Spleen (tissue), 11 donors: Measurements from ENCODE around the gene ERC1. TPM values are rescaled to one million over a fixed set of nuclear protein-coding genes. Genes with fewer than 3 reads are reported as not detected.

Experiments used
- DNase-seq: peaks from one replicate; pipeline ENCODE4 v3.0.0-alpha.2; 2020
- H3K27ac ChIP-seq, 8 donors: fragments of 200-600 bp; sonication (generic) in 7 of 8; 1 replicate in 4 of 8; 2 replicates in 4 of 8; pipeline versions ENCODE4 v1.5.0 to v1.8.0; 2016 to 2021; ENCODE audit warnings: inconsistent platforms in 4 of 8, mild to moderate bottlenecking in 4 of 8, moderate library complexity in 1 of 8
- H3K27me3 ChIP-seq, 7 donors: fragments of 200-600 bp; sonication (generic) in 6 of 7; replicated peaks in 1 of 7; 1 replicate in 4 of 7; 2 replicates in 3 of 7; pipeline versions ENCODE4 v1.5.0 to v1.8.0; 2016 to 2021; ENCODE audit warnings: inconsistent platforms in 3 of 7, mild to moderate bottlenecking in 1 of 7
- H3K36me3 ChIP-seq, 6 donors: fragments of 200-600 bp; sonication (generic) in 5 of 6; 1 replicate in 4 of 6; 2 replicates in 2 of 6; pipeline versions ENCODE4 v1.5.0 to v1.8.0; 2016 to 2021; ENCODE audit warnings: inconsistent platforms in 2 of 6
- H3K4me1 ChIP-seq, 6 donors: fragments of 200-600 bp; sonication (generic) in 5 of 6; 1 replicate in 3 of 6; 2 replicates in 3 of 6; pipeline versions ENCODE4 v1.5.0 to v1.8.0; 2016 to 2021; ENCODE audit warnings: inconsistent platforms in 3 of 6
- H3K4me3 ChIP-seq, 8 donors: fragments of 200-600 bp; sonication (generic) in 7 of 8; 1 replicate in 4 of 8; 2 replicates in 4 of 8; pipeline versions ENCODE4 v1.5.0 to v1.8.0; 2016 to 2021; ENCODE audit warnings: inconsistent platforms in 4 of 8, mild to moderate bottlenecking in 4 of 8, moderate library complexity in 2 of 8
- H3K9me3 ChIP-seq, 8 donors: fragments of 200-600 bp; sonication (generic) in 7 of 8; 1 replicate in 4 of 8; 2 replicates in 4 of 8; pipeline versions ENCODE4 v1.5.0 to v1.8.0; 2016 to 2021; ENCODE audit warnings: inconsistent platforms in 4 of 8
- CTCF ChIP-seq, 11 experiments: fragments of 200-600 bp in 7 of 11; fragments of 450-650 bp in 4 of 11; sonication (generic) in 4 of 11; IDR thresholded peaks in 8 of 11; conservative IDR thresholded peaks in 3 of 11; 1 replicate in 7 of 11; 2 replicates in 4 of 11; pipeline versions ENCODE4 v1.4.0 to v1.8.0; 2016 to 2021; ENCODE audit warnings: antibody characterized with exemption in 11 of 11, inconsistent platforms in 4 of 11, mild to moderate bottlenecking in 1 of 11
- POLR2A ChIP-seq, 3 donors: fragments of 450-650 bp; IDR thresholded peaks; one replicate each; pipeline ENCODE4 v1.5.1; 2017; ENCODE audit warnings: antibody characterized with exemption in 3 of 3, mild to moderate bottlenecking in 1 of 3
- POLR2AphosphoS5 ChIP-seq, 3 donors: sonication (generic); formaldehyde crosslinking; IDR thresholded peaks; one replicate each; pipeline ENCODE4 v1.5.1; 2017; ENCODE audit warnings: antibody characterized with exemption in 3 of 3
- WGBS, 5 donors: extraction: QIAGEN DNeasy Blood & Tissue Kit in 3 of 5; methylation state at CpG; one replicate each; pipeline versions ENCODE4 v1.1.5 to v1.1.7; 2013 to 2018; 5-methylcytosine and 5-hydroxymethylcytosine counted together
- intact Hi-C: fragments of 100-400 bp; cut with DNase I; formaldehyde crosslinking; loops from one replicate; pipeline ENCODE4 v1.15.0; 2023; ENCODE audit warnings: low total_unique reads
- polyA plus RNA-seq, 3 donors: library from polyadenylated mRNA; stranded (reverse); fragments of 200-250 nt; gene quantifications; one replicate each; pipeline ENCODE4 v1.2.1, GENCODE V29; 2013
- total RNA-seq, 7 donors: library from RNA; depleted of rRNA in 3 of 7; stranded (reverse); fragments of >200 nt in 3 of 7; fragmentation: NEBNext Ultra II Directional in 4 of 7; extraction: Animal tissue kit (Norgen Biotek cat#: 25700) in 4 of 7; gene quantifications; one replicate each; pipeline versions ENCODE4 v1.1.0 to v1.2.1, GENCODE V29; 2016 to 2021
- donor health status: healthy with polysubstance abuse.
- donor health status: DM: no; HTN: no; CAD: no; lungs with moderate emphysema.
- donor health status: DM: no; HTN: no; CAD: no.
- donor health status: Bipolar disorder and iron deficiency.
- donor health status: healthy.
- donor health status: DM: no; HTN: no; CAD: no.
- donor health status: DM: yes; HTN: yes; CAD: no.

Gene ERC1
- total and polyA plus RNA-seq, 10 donors, result 1.2 to 73.4 (median 42.6) TPM

- no peak for DNase-seq
- H3K36me3 ChIP-seq, result peaks cover 0 to 36% (median 4%) of the 10 kb centered on the region in 6 donors
- H3K27ac ChIP-seq, result no peak overlapping the region
- 89 to 98% (median 92%) methylated on average over 12 of the region's 12 CpGs for WGBS, 5 donors
- H3K4me1 ChIP-seq, result no peaks in the 10 kb centered on the region
- no peak for TF ChIP-seq POLR2A (IDR thresholded peaks at IDR 0.05)
- no peak for TF ChIP-seq POLR2AphosphoS5 (IDR thresholded peaks at IDR 0.05)
- TF ChIP-seq CTCF (IDR thresholded peaks at IDR 0.05 in 8 of 11, conservative IDR thresholded peaks at IDR 0.05 in 3 of 11), result no peak
- no peaks in the 10 kb centered on the region for H3K27me3 ChIP-seq
- intact Hi-C loops, result no loop called here
- no peaks in the 10 kb centered on the region for H3K9me3 ChIP-seq
- no peak overlapping the region for H3K4me3 ChIP-seq
Measured at GRCh38 chr12:1380171-1380851, 389.3 kb downstream of the ERC1 start.

- H3K4me1 ChIP-seq, result no peaks in the 10 kb centered on the region
- no peaks in the 10 kb centered on the region for H3K9me3 ChIP-seq
- WGBS, 5 donors, result 81 to 97% (median 97%) methylated on average over 6 of the region's 6 CpGs
- TF ChIP-seq POLR2A (IDR thresholded peaks at IDR 0.05) (no peak), CTCF (IDR thresholded peaks at IDR 0.05 in 8 of 11, conservative IDR thresholded peaks at IDR 0.05 in 3 of 11) (no peak)
- H3K27me3 ChIP-seq, result no peaks in the 10 kb centered on the region
- no peak for DNase-seq
- intact Hi-C loops, result no loop called here
- H3K4me3 ChIP-seq, result no peak overlapping the region
- peaks cover 0 to 23% (median 0%) of the 10 kb centered on the region in 6 donors for H3K36me3 ChIP-seq
- H3K27ac ChIP-seq, result no peak overlapping the region
Measured at GRCh38 chr12:1382151-1382550, 391.1 kb downstream of the ERC1 start.

GRCh38 chr12:1382826-1383225, 391.8 kb downstream of the ERC1 start:
- no peak overlapping the region for H3K27ac ChIP-seq
- H3K9me3 ChIP-seq, result no peaks in the 10 kb centered on the region
- H3K4me1 ChIP-seq, result no peaks in the 10 kb centered on the region
- TF ChIP-seq CTCF (IDR thresholded peaks at IDR 0.05 in 8 of 11, conservative IDR thresholded peaks at IDR 0.05 in 3 of 11), result no peak
- TF ChIP-seq POLR2AphosphoS5 (IDR thresholded peaks at IDR 0.05), result no peak
- no peak for TF ChIP-seq POLR2A (IDR thresholded peaks at IDR 0.05)
- no peaks in the 10 kb centered on the region for H3K27me3 ChIP-seq
- DNase-seq, result no peak
- no peak overlapping the region for H3K4me3 ChIP-seq
- H3K36me3 ChIP-seq, result peaks cover 0 to 27% (median 2%) of the 10 kb centered on the region in 6 donors
- intact Hi-C loops, result no loop called here
- 51 to 75% (median 63%) methylated on average over 4 of the region's 4 CpGs for WGBS, 5 donors

- 68 to 85% (median 76%) methylated on average over 4 of the region's 4 CpGs for WGBS, 5 donors
- TF ChIP-seq CTCF (IDR thresholded peaks at IDR 0.05 in 8 of 11, conservative IDR thresholded peaks at IDR 0.05 in 3 of 11) (no peak), POLR2AphosphoS5 (IDR thresholded peaks at IDR 0.05) (no peak), POLR2A (IDR thresholded peaks at IDR 0.05) (no peak)
- no peak for DNase-seq
- Histone ChIP-seq H3K4me3 (no peak overlapping the region), H3K27me3 (no peaks in the 10 kb centered on the region), H3K9me3 (no peaks in the 10 kb centered on the region), H3K4me1 (no peaks in the 10 kb centered on the region), H3K27ac (no peak overlapping the region), H3K36me3 (peaks cover 0 to 32% (median 2%) of the 10 kb centered on the region in 6 donors)
- intact Hi-C loops, result no loop called here
Measured at GRCh38 chr12:1383758-1384157, 392.7 kb downstream of the ERC1 start.
